ENCODE data around the gene TEX261.
A peak's percentile ranks its signal among the peaks of the same experiment; 100 is the strongest.
"Not testable (repeated sequence)": the region's sequence is repeated elsewhere in the genome, so short reads cannot be mapped to it uniquely, and the experiment has no call there.

TEX261 gene

DNA sequence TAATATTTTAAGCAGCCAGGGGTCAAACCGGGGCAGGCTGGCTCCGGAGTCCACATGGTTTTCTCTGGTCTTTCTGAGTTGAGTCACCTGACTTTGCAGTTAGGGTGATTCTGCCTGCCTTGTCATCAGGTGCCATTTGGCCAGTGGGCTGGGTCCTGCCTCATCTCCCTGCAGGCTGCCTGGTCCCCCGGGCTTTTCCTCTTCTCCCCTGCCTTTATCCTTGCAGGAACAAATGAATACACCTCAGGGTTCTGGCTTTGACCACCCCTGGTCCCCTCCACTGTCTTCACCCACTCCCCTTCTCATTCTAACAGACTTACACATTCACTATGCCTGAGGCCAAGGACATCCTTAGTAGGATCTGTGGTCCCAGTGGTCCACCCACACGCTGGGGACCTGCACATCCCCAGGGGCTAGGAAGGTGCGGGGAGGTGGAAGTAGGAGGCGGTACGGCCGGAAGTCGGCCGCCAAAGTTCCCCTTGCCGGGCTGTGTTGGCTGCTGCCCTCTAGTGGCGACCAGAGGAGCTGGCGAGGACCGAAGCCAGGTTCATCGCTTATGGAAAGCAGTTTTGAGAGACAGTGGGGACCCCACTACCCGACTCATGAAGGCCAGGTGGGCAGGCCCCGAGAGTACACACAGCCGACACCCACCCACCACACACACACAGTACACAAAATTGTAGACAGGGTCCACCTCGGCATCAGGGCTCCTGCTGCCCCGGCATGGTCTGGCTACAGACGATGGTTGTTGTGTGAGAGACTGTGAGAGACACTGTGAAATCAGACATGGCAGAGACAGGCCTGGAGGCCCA lies 6.3 kb upstream of the TEX261 start:
- DNase-seq (ENCODE audit: low read depth in 2 of 2): peak; percentile 77 to 78

DNA sequence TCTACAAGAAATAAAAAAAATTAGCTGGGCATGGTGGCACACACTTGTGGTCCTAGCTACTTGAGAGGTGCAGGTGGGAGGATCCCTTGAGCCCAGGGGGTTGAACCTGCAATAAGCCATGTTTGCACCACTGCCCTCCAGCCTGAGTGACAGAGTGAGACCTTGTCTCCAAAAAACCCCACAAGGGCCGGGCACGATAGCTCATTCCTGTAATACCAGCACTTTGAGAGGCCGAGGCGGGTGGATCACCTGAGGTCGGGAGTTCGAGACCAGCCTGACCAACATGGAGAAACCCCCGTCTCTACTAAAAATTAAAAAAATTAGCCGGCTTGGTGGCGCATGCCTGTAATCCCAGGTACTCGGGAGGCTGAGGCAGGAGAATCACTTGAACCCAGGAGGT lies 5.3 kb upstream of the TEX261 start:
- not testable (repeated sequence) for DNase-seq (ENCODE audit: low read depth in 2 of 2)

DNA sequence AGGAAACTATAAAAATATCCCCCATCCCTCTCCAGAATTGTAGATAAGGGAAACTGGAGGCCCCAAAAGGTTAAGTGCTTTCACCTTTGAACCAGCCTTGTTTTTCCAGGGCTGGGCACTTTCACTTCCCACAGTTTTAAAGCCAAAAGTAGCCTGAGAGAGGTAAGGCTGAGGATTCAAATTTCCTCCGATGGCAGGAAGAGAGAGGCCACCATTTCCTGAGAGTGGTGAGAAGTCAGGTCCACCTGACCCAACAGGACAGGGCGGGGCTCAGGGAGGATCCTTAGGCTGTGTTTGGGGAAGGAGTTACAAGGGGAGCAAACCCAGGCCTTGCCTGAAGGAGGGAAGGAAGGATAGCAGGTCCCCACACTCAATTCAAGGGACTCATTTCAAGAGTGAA lies 4.7 kb upstream of the TEX261 start:
- DNase-seq (ENCODE audit: low read depth in 2 of 2): no peak

DNA sequence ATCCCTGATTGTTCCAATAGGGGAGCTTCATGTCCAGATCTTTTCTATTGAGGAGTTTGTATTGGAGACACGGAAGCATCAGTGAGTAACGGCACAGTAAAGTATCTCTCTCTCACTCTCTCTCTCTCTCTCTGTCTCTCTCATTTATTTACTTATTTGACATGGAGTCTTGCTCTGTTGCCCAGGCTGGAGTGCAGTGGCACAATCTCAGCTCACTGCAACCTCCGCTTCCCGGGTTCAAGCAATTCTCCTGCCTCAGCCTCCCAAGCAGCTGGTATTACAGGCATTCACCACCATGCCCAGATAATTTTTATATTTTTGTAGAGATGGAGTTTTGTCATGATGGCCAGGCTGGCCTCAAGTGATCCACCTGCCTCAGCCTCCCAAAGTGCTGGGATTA lies 4.2 kb upstream of the TEX261 start:
- DNase-seq (ENCODE audit: low read depth in 2 of 2): not testable (repeated sequence)

DNA sequence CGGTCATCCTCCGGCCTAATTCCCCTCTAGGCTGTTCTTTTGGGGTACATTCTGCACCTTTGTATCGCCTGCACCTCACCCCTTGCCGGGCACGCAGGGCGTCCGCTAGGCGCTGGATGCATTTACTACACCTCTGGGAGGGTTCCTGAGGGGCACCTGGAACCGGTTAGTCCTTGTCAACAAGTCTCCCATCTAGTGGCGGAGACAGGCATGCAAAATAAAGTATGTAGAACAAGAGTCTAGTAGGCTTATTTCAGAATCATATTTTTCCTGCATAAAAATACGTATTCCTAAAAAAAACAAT lies 705 bp upstream of the TEX261 start:
- no peak for DNase-seq (ENCODE audit: low read depth in 2 of 2)

DNA sequence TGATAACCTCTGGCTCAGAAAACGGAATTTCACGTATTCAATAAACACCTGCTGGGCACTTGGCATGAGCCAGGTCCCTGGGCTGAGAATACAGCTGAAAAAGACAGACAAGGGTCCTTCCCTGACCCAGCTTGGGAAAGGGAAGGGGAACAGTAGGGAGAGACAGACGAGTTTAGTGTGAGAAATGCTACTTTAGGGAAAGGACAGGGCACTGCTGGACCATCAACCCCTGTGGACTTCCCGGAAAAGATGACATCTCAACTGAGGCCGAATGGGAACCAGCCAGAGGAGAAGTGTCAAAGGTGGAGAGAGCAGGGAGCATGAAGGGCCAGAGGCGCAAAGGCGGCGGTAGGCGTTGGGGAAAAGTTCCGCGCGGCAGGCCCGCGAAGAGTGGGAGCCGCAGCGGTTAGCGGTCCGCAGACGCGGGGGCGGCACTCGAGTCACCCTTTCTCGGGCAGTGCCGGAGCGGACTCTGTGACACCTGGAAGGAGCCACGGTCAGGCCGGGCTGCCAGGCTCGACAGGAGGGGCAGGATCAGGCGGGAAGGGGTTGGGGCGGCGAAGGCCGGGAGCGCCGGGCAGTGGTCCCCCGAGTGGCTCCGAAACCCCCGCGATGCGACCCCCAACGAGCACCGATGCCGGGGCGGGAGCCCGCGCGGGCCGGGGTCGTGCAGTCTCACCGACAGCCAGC lies 519 bp downstream of the TEX261 start:
- peak; percentile 52 to 56 for DNase-seq (ENCODE audit: low read depth in 2 of 2)

DNA sequence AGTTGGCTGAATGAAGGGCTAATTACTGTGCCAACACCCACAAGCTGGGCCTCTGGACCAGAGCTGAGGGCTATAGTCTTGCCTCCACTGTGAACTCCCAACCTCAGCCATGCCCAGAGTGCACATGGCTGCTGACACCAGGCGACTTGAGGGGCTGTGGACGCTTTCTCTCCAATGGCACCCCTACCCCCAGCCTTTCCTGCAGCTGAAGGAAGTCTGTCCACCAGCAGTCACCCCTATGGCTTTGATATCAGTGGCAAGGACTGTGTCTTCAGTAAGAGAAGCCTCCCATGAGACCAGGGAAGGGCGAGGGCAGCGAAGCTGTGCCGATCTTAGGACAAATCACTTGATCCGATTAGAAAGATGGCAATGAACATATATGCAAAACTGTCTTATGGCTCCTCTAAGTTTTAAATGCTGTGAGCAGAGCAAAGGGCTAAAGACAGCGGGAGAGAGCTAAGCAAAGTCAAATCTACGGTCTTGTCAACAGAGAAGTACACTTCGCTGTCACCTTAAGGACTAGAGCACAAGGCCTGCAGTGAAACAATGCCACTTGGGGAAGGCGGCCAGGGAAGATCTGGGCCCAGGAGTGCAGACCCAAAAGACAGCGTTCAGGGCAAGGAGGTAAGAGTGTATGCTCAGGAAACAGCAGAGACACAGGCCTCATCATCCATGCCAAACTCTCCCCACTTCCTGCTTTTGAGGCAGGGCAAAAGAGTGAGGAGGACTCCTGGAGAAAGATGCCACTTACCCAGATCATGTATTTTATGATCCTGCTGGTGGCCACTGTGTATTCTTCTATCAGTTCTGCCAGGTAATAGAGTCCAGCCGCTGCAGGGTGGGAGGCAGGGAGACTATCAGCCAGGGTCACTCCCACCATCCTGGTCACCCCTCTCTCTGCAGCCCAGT lies 1.5 kb downstream of the TEX261 start:
- no peak for DNase-seq (ENCODE audit: low read depth in 2 of 2)

DNA sequence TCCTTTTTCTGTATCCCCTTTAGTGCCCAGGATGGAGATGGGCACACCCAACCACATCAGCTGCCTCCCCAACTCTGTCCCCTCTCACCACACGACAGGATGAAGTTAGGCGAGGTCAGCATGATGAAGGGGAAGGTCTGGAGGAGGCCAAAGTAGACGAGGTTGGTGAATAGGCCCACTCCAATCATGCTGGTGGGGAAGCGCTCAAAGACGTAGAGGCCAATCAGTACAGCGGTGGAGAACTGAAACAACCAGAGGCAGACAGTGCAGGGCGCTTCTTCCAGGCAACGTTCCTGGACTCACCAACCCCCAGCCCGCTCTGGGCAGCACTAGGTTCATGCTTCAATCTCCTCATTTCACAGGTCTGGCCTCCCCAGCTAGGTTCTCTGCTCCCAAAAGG lies 2.9 kb downstream of the TEX261 start:
- DNase-seq (ENCODE audit: low read depth in 2 of 2): no peak

DNA sequence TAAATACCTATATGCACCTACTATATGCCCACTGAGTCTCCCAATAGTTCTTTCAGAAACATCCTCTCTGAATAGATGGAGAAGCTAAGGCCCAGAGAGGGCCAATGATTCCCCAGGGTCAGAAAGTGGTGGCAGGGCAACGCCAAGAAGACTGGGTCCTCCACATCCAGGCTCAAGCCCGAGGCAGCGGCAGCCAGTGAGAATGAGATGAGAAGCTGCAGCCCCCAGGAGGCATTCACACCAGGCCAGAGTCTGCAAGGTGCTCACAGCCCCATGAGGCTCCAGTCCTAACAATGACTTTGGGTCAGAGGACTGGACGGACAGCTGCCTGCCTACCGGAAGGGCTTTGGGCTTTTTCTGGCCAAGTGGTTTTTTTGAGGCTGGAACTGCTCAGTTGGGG lies 3.5 kb downstream of the TEX261 start:
- DNase-seq (ENCODE audit: low read depth in 2 of 2): no peak

DNA sequence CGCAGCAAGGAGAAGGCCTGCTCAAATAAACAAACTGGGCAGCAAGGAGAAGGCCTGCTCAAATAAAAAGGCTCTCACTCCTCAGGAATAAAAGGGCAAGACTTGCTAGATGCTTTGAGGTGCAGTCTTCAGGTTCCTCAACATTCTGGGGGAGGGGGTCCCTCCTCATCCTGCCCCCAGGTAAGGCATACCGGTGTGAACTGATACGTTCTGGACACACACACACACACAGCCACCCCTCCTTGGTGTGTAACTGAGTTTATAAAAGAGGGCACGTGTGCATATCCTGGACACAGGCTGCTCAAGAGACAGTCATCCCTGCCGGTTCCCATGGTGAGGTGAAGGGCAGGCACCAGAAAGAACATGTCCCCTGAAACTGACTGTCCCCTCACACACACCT lies 4.5 kb downstream of the TEX261 start:
- DNase-seq (ENCODE audit: low read depth in 2 of 2): no peak

DNA sequence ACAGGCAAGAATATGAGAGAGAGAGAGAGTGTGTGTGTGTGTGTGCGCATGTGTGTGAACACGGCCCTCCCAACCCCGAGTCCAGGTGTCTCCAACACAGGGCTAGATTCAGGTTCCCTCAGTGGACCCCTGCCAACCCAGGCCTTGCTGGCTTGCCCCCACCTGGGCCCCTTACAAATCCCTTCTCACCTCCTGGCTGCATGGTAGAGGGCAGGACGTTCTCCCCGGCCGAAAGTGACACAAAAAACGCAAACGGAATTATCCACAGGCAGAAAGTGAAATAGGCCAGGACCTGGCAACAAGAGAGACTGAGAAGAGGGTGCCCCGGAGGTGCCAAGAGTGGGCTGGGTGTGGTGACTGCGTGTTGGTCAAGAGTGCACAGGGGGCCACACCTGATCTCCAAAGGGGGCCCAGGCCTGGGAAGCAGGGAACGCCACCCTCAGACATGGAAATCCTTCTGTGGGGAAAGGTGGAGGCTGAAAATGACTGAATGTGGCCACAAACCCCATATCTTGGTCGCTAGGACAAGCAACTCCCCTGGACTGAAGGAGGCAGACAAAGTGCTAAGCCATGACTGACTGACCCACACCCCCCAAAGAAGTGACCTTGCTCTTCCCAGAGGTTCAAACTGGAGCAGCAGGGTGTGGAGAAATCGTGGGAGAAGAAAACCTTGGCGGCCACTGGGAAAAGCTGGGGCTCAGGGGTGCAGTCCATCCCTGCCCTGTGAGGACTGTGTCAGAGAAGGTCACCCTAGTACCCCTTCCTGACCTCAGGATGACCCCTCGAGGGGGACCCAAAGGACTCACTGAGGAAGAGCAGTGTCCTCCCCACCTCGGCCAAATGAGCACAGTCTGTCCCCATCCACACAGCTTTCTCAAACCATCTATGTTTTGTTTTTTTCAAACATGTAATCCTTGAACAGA lies 5.7 kb downstream of the TEX261 start:
- DNase-seq (ENCODE audit: low read depth in 2 of 2): no peak

DNA sequence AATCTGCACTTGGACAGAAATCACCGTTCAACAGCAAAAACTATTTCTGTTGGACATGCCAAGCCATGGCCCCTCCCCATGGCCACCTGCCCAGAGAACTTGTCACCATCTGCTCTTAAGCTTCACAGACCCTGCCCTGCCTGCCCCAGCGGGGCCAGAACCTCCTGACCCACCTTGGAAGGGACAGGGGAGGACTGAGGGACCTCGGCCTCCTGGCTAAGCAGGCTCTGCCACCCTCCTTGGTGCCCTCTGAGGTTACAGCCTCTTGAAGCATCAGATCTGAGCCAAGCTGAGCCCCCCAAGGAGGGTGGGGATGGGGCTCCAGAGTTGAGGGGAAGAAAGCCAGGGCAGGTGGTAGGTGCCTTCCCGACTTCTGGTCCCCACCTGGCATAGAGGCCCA lies 6.5 kb downstream of the TEX261 start:
- DNase-seq (ENCODE audit: low read depth in 2 of 2): no peak

DNA sequence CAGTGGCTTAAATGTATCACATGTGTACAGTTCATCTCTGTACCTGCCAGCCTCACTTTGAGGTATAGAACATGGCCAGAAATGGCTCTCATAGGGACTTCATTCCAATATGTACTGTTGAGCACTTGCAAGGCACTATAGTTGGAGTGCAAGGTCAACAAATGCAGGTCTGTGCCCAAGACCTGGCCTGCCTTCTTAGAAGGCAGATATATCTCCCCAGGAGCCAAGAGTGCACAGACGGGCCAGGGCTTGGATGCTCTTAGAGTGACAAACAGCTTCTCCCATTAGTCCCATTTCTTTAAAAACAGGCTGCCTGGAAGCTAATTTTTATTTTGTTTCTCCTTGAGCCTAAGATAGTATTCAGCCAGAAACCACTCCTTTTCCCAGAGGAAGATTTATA lies 7.3 kb downstream of the TEX261 start:
- DNase-seq (ENCODE audit: low read depth in 2 of 2): no peak

DNA sequence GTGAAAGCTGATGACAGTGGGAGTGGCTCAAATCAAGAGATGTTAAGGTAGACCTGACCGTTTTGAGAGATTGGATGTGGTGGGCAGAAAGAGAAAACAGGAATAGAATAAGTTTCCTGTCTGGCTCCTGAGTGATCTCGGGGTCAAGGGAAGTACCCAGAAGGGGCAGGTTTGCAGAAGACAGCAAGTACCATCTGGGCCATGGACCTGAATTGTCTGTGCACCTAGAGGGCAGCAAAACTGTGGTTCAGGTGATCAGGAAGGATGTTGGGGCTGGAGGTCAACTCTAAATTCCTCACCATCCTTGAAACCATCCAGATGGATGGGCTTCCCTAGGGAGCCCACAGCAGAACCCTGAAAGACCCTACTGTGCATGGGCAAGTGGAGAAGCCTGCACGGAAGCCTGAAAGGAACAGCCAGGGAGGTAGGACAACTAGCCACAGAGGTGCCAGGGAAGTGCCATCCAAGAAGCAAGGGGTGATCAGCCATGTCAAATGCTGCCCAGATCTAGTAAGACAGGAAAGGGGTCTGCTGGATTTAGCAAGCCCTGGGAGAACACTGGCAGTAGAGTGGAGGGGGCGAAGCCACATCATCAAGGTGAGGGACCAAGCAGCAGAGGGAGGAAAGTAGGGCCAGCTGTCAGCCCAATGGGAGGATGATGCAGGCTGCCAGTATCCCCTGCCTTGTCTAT lies 8.0 kb downstream of the TEX261 start:
- DNase-seq (ENCODE audit: low read depth in 2 of 2): no peak

DNA sequence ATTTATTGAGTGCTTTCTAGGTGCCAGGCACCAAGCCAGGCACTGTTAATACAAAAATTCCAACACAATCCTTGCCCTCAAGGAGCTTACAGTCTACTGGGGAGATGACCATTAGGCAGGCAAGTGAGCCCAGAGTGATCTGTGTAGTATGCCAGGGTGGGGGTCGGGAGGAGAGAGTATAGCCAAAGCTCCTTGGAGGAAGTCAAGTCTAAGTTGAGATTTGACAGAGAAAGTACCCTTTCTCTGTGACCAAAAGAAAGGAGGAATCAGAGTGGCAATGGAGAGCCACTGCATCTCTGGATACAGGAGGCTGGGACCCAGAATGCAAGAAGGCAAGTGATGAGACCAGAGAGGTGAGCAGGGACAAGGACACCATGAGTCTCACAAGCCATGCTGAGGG lies 8.7 kb downstream of the TEX261 start:
- DNase-seq (ENCODE audit: low read depth in 2 of 2): no peak

DNA sequence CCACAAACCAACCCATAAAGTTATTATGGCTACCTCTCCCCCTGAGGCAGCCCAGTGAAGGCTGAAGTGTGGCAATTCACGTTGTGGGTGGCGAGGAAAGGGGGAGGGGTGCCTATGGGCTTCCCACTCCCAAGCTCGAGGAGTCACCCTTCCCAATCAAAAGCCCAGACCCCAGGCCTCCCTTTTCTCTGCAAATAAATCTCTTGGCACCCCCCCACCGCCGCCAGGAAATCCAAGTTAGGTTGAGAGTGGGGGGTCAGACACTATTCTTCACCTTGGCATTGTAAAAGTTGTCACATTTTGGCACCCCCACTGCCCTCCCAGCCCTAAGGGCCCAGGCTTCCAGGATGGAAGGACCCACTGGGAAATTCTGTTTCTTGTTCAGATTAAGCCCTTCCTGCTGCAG lies 9.4 kb downstream of the TEX261 start:
- no peak for DNase-seq (ENCODE audit: low read depth in 2 of 2)

DNA sequence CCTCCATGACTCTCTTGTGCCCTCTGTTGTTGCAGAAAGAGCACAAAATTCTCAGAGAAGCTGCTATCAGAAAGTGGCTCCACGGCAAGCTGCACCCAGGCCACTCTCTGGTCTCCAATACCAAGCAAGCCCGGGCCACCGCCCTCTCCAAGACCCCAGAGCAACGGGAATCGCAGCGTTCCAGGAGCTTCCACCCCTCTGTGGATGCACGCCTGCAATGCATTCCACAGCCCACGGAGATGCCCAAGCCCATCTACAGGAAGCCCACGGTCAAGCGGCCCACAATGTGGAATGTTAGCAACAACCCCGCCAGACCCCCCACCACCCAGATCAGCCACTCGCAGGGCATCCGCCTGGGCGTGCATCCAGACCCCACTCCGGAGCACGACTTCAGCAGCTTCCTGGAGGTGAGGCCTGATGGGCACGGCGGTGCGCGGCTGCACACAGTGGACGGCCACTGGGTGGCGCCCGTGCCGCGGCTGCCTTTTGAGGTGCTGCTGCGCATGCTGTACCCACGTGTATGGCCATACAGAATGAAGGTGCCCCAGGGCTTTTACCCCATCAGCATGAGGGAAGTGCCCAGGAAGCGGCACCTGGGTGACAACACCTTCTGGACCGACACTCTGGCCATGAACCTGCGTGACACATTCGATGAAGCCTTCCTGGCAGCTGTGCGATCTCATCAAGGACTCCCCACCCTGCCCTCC lies 9.9 kb downstream of the TEX261 start:
- DNase-seq (ENCODE audit: low read depth in 2 of 2): peak; percentile 71 to 82

DNA sequence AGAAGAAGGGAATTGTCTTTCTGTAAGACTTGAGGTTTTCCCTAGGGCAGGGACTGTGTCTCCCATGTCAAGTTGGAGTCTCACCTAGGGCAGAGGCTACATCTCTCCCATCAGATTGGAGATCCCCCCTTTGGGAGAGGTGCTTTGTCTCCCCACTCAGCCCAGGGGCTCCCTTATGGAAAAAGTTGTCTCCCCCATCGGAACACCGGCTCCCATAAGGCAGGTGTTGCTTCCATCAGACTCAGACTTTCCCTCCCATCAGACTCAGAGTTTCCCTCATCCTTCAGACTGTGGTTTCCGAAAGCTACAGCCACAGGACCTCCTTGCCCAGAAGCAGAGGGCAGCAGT lies 10.5 kb downstream of the TEX261 start:
- DNase-seq (ENCODE audit: low read depth in 2 of 2): no peak

DNA sequence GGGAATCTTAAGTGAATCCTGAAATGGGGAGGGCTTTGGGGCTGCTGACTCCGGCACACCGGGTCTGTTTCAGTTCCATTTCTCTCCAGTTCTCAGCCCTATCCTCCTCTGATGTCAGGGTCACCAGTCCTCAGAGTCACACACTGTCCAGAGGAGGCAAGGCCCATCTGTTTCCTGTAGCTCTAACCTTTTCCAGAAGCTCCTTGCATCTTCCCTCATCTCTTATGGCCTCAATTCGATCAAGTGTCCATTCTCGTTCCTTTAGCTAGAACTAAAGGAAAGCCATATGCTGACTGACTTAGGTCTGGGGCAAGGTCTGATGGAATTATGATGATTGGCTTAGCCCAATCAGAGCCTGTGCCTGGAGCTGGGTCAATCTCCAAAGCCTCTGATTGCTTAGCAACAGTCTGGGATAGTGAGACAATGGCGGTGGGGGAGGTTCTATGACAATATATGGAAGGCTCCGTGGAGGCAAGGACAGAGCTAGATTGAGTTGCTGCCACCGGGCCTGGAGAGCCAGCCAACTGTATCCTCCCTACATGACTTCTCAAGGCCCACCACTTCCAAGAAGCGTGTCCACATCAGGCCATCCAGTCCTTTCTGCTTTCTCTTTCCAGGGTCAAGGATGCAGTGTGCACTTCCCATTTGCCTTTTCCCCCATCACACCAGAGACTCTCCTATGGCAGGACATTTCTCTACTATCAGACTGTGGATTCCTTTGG lies 11.0 kb downstream of the TEX261 start:
- DNase-seq (ENCODE audit: low read depth in 2 of 2): no peak

DNA sequence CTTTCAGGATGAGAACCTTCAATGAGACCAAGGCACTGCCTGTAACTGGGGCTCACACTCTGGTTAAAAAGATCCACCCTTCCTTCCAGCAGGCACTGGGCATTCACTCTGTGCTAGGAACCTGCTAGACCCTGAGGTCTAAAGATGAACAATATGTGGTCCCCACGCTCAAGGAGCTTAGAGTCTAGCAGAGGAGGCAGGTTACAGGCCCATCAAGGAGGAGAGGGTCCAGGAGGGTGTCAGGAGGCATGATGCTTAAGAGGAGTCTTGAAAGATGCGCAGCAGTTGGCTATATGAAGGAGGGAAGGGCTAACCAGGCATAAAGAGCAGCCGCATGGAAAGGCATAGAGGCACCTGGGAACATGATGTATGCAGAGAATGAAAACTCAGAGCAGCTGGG lies 11.7 kb downstream of the TEX261 start:
- DNase-seq (ENCODE audit: low read depth in 2 of 2): no peak
